GM19023 (cell line): ENCODE measurements around the gene CGNL1.

ENCODE experiments used
- ATAC-seq: cut with Tn5 transposase; IDR thresholded peaks from one replicate; pipeline ENCODE4 v1.9.1; 2021; ENCODE audit warnings: mild to moderate bottlenecking, moderate library complexity; ENCODE audit not compliant: unreplicated experiment

CGNL1 gene

GRCh38 chr15:57544848-57545480 lies 168.7 kb downstream of the CGNL1 start:
- no peak for ATAC-seq

DNA sequence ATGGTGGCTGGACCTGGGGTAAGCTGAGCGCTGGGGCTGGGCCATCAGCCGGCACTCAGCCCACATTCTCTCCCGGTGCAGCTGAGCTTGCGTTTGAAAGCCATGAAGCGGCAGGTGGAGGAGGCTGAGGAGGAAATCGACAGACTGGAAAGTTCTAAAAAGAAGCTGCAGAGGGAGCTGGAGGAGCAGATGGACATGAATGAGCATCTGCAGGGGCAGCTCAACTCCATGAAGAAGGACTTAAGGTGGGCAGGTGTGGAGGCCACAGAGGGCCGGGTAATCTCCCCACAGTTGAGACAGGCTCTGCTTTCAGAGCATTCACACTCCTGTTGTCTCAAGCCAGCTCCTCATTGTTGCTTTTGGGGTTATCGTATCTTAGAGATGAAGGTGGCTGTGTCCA lies 169.7 kb downstream of the CGNL1 start:
- no peak for ATAC-seq

DNA sequence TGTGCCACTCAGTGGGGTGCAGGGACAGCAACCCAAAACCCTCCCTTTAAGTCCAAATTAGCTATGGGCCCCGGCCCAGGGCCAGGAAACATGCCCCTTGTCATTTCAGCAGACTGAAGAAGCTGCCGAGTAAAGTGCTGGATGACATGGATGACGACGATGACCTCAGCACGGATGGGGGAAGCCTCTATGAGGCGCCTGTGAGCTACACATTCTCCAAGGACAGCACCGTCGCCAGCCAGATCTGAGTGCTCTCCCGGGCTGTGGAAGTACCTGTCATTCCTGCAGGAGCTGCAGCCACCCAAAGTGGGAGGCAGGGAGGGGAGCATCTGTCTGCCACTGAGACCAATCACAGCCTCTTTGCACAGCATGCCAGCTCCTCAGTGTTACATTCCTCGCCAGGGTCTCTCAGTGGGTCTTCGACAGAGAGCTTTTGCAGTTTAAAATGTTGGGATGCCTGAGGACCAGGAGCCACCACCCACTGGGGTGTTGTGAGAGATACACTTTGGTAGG lies 171.0 kb downstream of the CGNL1 start:
- ATAC-seq = no peak

GRCh38 chr15:57548351-57548750 lies 172.0 kb downstream of the CGNL1 start:
- no peak for ATAC-seq

- ATAC-seq = no peak
Observed at GRCh38 chr15:57548835-57549234, 172.5 kb downstream of the CGNL1 start.

GRCh38 chr15:57549935-57550334 lies 173.6 kb downstream of the CGNL1 start:
- no peak for ATAC-seq

- no peak for ATAC-seq
Observed at GRCh38 chr15:57550640-57551039, 174.3 kb downstream of the CGNL1 start.

DNA sequence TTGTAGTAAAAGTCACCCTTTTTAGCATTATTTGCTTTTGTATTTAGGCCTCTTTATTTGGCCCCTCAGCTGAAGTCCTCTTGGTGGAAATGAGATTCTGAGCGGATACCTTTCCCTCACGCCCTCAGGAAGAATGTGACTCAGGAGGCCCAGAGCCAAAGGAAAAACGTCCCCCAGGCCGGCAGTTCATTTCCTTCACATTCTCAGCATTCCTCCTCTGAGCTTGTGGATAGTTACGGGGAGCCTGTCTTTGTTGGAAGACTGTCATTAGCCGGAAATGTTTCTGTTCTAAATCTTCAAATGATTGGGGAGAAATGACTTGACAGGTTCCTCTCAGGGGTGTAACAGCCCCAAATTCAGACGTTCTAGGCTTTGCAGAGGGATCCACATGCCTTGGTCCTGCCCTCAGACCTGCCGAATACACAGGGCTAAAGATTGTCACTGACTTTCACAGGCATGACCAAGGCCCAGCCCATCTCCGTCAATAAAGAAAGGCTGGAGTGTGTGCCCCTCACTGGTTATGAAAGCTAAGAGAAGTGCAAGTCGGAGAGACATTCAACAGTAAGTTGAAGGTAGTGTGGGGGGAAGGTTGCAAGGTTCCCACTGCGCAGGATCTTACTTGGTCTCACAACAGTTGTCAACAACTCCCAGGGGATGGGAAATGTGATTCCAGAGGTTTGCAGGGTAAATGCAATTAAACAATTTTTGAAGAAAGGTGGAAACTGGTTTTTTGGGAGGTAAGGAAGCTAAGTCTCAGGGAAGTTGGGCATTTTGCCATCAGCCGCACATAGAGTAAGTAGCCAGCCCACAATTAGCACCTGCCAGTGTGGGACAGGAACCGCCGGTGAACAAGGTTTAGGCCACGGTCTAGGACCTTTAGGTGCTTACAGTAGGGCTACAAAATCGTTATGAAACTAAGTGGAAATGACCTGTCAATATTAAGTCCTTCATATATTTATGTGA lies 175.7 kb downstream of the CGNL1 start:
- no peak for ATAC-seq

GRCh38 chr15:57552678-57553334 lies 176.5 kb downstream of the CGNL1 start:
- ATAC-seq = no peak

GRCh38 chr15:57553526-57553925 lies 177.2 kb downstream of the CGNL1 start:
- ATAC-seq = no peak

DNA sequence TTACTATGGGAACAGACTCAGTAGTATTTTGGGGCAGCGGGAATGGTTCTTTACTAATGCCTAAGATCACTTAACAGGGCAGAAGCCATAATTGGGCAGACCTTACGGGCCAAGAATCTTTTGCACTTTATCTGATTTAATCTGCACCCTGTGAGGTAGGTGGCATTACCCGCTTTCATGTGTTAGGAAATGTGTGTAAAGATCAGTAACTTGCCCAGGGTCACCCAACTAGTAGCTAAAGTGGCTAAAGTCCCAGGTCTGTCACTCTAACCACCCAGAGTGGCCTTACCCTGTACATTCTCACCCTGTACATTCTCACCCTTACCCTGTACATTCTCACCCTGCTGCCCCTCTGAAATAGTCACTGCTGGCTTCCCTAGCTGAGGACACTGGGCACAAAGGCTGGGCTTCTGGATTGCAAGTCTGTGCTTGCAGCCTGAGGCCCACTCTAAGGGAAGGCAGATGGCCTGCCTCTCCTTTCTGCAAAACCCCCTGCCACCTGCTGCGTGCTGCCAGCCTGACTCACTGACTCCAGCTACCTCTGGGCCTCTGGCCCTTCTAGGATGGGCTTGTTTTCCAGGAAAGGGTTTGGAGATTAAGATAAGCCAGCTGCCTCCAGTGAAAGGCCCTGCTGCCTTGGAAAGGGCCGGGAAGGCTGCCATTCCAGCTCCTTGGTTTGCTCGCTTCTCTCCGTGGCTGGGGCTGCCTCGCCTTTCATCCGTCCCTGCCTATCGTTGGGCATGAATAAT lies 177.9 kb downstream of the CGNL1 start:
- no peak for ATAC-seq

- no peak for ATAC-seq
Observed at GRCh38 chr15:57554812-57555179, 178.5 kb downstream of the CGNL1 start.

GRCh38 chr15:57555270-57555669 lies 179.0 kb downstream of the CGNL1 start:
- ATAC-seq = no peak

DNA sequence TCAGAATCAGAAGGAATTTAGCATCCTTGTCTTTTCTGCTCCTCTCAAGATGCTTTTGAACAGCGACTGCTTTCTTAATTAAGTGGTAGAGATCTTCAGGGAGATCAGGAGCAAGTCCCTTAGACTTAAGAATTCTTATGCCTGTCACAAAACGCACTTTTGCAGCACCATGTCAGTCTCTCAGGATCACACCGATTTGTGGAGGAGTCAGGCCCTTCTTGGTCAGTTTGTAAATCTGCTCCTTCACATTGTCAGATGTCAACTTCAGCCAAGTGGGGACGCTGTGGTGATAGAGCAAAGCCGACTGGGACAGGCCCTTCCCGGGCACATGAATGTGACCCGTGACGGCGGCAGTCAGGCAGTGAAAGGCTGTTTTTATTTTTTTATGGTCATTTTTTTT lies 179.7 kb downstream of the CGNL1 start:
- ATAC-seq = no peak

GRCh38 chr15:57557267-57557666 lies 181.0 kb downstream of the CGNL1 start:
- no peak for ATAC-seq

GRCh38 chr15:57557810-57558209 lies 181.5 kb downstream of the CGNL1 start:
- no peak for ATAC-seq

DNA sequence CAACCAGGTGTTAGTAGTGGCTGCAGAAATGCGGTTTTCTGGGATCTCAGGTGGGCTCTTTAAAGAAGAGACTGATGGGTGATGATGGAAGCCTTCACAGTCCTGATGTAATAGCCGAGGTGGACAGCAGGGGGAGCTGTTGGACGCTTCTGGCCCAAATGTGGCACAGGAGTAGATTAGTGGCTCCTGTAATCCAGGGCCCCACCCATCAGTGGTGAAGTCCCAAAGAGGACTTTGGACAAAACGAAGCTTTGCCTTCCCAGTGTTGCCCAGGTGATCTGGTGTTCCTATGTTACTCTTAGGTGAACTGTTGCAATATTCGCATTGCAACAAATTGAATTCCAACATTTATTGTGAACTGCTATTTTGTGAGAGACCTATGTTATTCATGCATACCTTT lies 183.6 kb downstream of the CGNL1 start:
- ATAC-seq = peak; percentile 49

DNA sequence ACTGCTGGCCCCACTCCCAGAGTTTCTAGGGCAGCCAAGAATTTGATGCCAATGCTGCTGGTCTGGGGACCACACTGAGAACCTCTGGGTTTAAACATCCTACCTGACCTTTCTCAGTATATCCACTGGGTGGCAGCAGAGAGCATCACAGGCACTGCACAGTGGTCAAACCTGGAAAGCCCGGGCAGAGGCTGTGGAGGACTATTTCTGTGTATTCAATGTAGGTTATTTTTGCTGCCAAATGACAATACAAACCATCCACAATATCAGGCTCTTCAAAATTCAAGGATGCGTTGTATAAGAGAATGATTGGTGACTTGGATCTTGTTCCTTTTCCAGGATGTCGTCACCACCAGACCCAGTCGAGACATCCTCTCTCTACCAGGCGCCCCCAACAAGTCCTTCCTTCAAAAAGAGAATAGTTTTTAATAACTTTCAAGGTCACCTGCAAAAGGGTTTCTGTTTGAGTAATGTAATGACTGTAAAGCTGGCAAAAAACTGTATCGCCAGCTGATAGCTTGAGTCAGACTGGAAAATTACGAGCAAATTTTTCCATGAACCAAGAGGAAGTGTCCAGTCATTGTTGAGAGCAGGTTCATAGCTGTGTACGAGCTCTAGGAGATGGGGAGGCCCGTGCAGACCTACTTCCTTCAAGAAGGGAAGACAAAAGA lies 184.9 kb downstream of the CGNL1 start:
- peak; percentile 77 for ATAC-seq

- ATAC-seq = no peak
Observed at GRCh38 chr15:57562196-57562769, 186.0 kb downstream of the CGNL1 start.

DNA sequence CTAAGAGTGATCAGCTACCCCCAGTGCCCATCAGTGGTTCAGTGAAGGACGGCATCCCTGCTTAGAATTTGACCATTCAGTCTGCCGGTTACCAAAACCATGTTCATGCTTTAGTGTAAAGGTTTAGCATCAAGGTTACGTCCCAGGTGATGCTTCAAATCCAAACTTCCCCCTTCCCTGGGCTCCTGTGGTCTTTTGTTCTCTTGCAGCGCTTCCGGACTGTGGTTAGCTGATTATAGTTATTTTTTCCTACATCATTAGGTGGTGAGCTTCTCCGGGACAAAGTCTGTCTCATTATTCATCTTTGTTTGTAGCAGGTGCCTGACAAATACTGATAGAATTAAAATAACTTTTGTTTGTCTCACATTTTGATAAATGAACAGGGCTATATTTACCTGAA lies 187.1 kb downstream of the CGNL1 start:
- no peak for ATAC-seq
